Thoracic aorta endothelial cell (primary cell): ENCODE data around the gene NRN1L. TPM values are rescaled to one million over a fixed set of nuclear protein-coding genes. Genes with fewer than 3 reads are reported as not detected.

Experiments used
- small RNA-seq: library from RNA; depleted of rRNA; stranded (forward); fragments of <200 nt; gene quantifications from one replicate; pipeline ENCODE3, GENCODE V24; 2012
- total RNA-seq: library from RNA; depleted of rRNA; stranded (reverse); fragments of >200 nt; gene quantifications from 2 replicates; pipeline ENCODE4 v1.2.3, GENCODE V29; 2012

NRN1L gene
- total RNA-seq = 0.66 TPM in 1 of 2 replicates, not detected in the other

GRCh38 chr16:67884684-67885083 is at the start of gene NRN1L:
TSS of gene NRN1L (plus strand) at chr16:67884885. CDS start at chr16:67884904, 19 bp downstream.

GRCh38 chr16:67841816-67842508 is 42.7 kb upstream of the NRN1L start, which contains the start of gene THAP11:
TSS of gene THAP11 (plus strand) at chr16:67842320. CDS start at chr16:67842555, 235 bp downstream.

GRCh38 chr16:67846320-67847063 is 38.2 kb upstream of the NRN1L start, which contains the start of gene NUTF2:
TSS of gene NUTF2 (plus strand) at chr16:67846933. CDS start at chr16:67865131, 18,198 bp downstream.

GRCh38 chr16:67847064-67847861 is 37.4 kb upstream of the NRN1L start, which contains the start of gene CENPT:
TSS of gene CENPT (minus strand) at chr16:67847693. CDS start at chr16:67833859, 13,834 bp downstream.

GRCh38 chr16:67872631-67873434 is 11.9 kb upstream of the NRN1L start, which contains the start of gene EDC4:
TSS of gene EDC4 (plus strand) at chr16:67873052. CDS start at chr16:67873262, 210 bp downstream.

GRCh38 chr16:67892899-67893742 is 8.4 kb downstream of the NRN1L start, which contains the start of gene PSKH1:
TSS of gene PSKH1 (plus strand) at chr16:67893254. CDS start at chr16:67908750, 15,496 bp downstream.

GRCh38 chr16:67931712-67932461 is 47.2 kb downstream of the NRN1L start, which contains the start of gene CTRL:
TSS of gene CTRL (minus strand) at chr16:67931862. CDS start at chr16:67931852, 10 bp downstream.

Small RNA genes within 50 kb of the gene (small RNA-seq; reads per million reads assigned to genes)
- gene AC040162.2 (not detected), gene NRN1L (not detected)

Other genes starting within 250 kb of the NRN1L start
- gene CARMIL2, start 239.7 kb upstream of the NRN1L start, total RNA-seq = 0.86 and 1.2 TPM in 2 replicates
- 19.1 and 27.1 TPM in 2 replicates for gene ACD, start 224.6 kb upstream of the NRN1L start, total RNA-seq
- gene PARD6A, start 223.9 kb upstream of the NRN1L start, total RNA-seq = 2.7 and 3.3 TPM in 2 replicates
- 8.2 and 11.7 TPM in 2 replicates for gene ENKD1, start 218.1 kb upstream of the NRN1L start, total RNA-seq
- gene C16orf86, start 218.1 kb upstream of the NRN1L start, total RNA-seq = 1.1 and 2.0 TPM in 2 replicates
- 33.9 and 35.1 TPM in 2 replicates for gene GFOD2, start 165.6 kb upstream of the NRN1L start, total RNA-seq
- 9.7 and 12.0 TPM in 2 replicates for gene RANBP10, start 78.3 kb upstream of the NRN1L start, total RNA-seq
- 0.13 and 0.14 TPM in 2 replicates for gene TSNAXIP1, start 78.0 kb upstream of the NRN1L start, total RNA-seq
- 21.8 and 27.1 TPM in 2 replicates for gene THAP11, start 42.6 kb upstream of the NRN1L start, total RNA-seq
- 217 and 277 TPM in 2 replicates for gene NUTF2, start 38.0 kb upstream of the NRN1L start, total RNA-seq
- gene CENPT, start 37.2 kb upstream of the NRN1L start, total RNA-seq = 29.0 and 31.2 TPM in 2 replicates
- gene EDC4, start 11.8 kb upstream of the NRN1L start, total RNA-seq = 62.9 and 64.6 TPM in 2 replicates
- gene PSKH1, start 8.4 kb downstream of the NRN1L start, total RNA-seq = 13.6 and 16.9 TPM in 2 replicates
- 0.57 TPM in 1 of 2 replicates, not detected in the other for gene CTRL, start 47.0 kb downstream of the NRN1L start, total RNA-seq
- gene PSMB10, start 52.0 kb downstream of the NRN1L start, total RNA-seq = 22.0 and 25.1 TPM in 2 replicates
- 4.3 and 5.0 TPM in 2 replicates for gene LCAT, start 59.2 kb downstream of the NRN1L start, total RNA-seq
- gene SLC12A4, start 83.8 kb downstream of the NRN1L start, total RNA-seq = 47.2 and 53.5 TPM in 2 replicates
- gene DPEP3, start 95.6 kb downstream of the NRN1L start, total RNA-seq = not detected in 2 replicates
- gene DPEP2, start 114.6 kb downstream of the NRN1L start, total RNA-seq = 0.22 TPM in 1 of 2 replicates, not detected in the other
- not detected in 2 replicates for gene DPEP2NB, start 131.0 kb downstream of the NRN1L start, total RNA-seq
- 13.4 and 14.4 TPM in 2 replicates for gene DDX28, start 138.3 kb downstream of the NRN1L start, total RNA-seq
- gene DUS2, start 138.4 kb downstream of the NRN1L start, total RNA-seq = 19.1 and 19.7 TPM in 2 replicates
- gene NFATC3, start 200.5 kb downstream of the NRN1L start, total RNA-seq = 33.1 and 37.2 TPM in 2 replicates